Measurements from ENCODE around the gene DHRS11.

GRCh38 chr17:36643086-36643685, 51.5 kb downstream of the DHRS11 start:
- TF ChIP-seq MXD4 (CRISPR knock-in tag; IDR thresholded peaks at IDR 0.05; ENCODE audit: borderline replicate concordance) (no peak), SP1 (CRISPR knock-in tag; conservative IDR thresholded peaks at IDR 0.05) (no peak), EMX1 (CRISPR knock-in tag; IDR thresholded peaks at IDR 0.05) (no peak)
- TF ChIP-seq, protein P1, sequence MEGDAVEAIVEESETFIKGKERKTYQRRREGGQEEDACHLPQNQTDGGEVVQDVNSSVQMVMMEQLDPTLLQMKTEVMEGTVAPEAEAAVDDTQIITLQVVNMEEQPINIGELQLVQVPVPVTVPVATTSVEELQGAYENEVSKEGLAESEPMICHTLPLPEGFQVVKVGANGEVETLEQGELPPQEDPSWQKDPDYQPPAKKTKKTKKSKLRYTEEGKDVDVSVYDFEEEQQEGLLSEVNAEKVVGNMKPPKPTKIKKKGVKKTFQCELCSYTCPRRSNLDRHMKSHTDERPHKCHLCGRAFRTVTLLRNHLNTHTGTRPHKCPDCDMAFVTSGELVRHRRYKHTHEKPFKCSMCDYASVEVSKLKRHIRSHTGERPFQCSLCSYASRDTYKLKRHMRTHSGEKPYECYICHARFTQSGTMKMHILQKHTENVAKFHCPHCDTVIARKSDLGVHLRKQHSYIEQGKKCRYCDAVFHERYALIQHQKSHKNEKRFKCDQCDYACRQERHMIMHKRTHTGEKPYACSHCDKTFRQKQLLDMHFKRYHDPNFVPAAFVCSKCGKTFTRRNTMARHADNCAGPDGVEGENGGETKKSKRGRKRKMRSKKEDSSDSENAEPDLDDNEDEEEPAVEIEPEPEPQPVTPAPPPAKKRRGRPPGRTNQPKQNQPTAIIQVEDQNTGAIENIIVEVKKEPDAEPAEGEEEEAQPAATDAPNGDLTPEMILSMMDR (IDR thresholded peaks at IDR 0.05) = no peak
- TF ChIP-seq, protein P2, sequence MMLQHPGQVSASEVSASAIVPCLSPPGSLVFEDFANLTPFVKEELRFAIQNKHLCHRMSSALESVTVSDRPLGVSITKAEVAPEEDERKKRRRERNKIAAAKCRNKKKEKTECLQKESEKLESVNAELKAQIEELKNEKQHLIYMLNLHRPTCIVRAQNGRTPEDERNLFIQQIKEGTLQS (CRISPR knock-in tag; conservative IDR thresholded peaks at IDR 0.05) = no peak
- TF ChIP-seq, protein P3, sequence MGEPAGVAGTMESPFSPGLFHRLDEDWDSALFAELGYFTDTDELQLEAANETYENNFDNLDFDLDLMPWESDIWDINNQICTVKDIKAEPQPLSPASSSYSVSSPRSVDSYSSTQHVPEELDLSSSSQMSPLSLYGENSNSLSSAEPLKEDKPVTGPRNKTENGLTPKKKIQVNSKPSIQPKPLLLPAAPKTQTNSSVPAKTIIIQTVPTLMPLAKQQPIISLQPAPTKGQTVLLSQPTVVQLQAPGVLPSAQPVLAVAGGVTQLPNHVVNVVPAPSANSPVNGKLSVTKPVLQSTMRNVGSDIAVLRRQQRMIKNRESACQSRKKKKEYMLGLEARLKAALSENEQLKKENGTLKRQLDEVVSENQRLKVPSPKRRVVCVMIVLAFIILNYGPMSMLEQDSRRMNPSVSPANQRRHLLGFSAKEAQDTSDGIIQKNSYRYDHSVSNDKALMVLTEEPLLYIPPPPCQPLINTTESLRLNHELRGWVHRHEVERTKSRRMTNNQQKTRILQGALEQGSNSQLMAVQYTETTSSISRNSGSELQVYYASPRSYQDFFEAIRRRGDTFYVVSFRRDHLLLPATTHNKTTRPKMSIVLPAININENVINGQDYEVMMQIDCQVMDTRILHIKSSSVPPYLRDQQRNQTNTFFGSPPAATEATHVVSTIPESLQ (CRISPR knock-in tag; IDR thresholded peaks at IDR 0.05) = no peak

Measured in WTC11 (cell line).